Measurements from ENCODE around the gene C20orf204. TPM values are rescaled to one million over a fixed set of nuclear protein-coding genes. Genes with fewer than 3 reads are reported as not detected.
"Not testable (repeated sequence)": the region's sequence is repeated elsewhere in the genome, so short reads cannot be mapped to it uniquely, and the experiment has no call there.

C20orf204 gene
- total RNA-seq, 1 donor from 2014 or later: 0.52 TPM

- H3K9ac ChIP-seq (ENCODE audit: low read depth in 1 of 3, low read length in 3 of 3); H3K27ac ChIP-seq (ENCODE audit: low read depth, low read length); H3K9me3 ChIP-seq (ENCODE audit: control insufficient read depth in 3 of 3, low read length in 3 of 3); H3K27me3 ChIP-seq (ENCODE audit: control insufficient read depth in 3 of 3, insufficient read depth in 3 of 3, low read length in 3 of 3); H3K4me3 ChIP-seq (ENCODE audit: low read length in 3 of 3); H3K4me1 ChIP-seq (ENCODE audit: control insufficient read depth in 3 of 3, insufficient read depth in 3 of 3, low read length in 3 of 3): not testable (repeated sequence)
- peaks cover 38 to 52% (median 47%) of the 10 kb centered on the region in 3 donors for H3K36me3 ChIP-seq (ENCODE audit: control insufficient read depth in 3 of 3, insufficient read depth in 3 of 3, low read length in 3 of 3)
Measured at GRCh38 chr20:64012385-64013154, 23.4 kb upstream of the C20orf204 start.

GRCh38 chr20:64015635-64016034 is 20.3 kb upstream of the C20orf204 start:
- Histone ChIP-seq H3K27me3 (ENCODE audit: control insufficient read depth in 3 of 3, insufficient read depth in 3 of 3, low read length in 3 of 3) (no peaks in the 10 kb centered on the region), H3K4me3 (ENCODE audit: low read length in 3 of 3) (no peak overlapping the region), H3K9ac (ENCODE audit: low read depth in 1 of 3, low read length in 3 of 3) (no peak overlapping the region), H3K4me1 (ENCODE audit: control insufficient read depth in 3 of 3, insufficient read depth in 3 of 3, low read length in 3 of 3) (no peaks in the 10 kb centered on the region), H3K9me3 (ENCODE audit: control insufficient read depth in 3 of 3, low read length in 3 of 3) (no peaks in the 10 kb centered on the region), H3K36me3 (ENCODE audit: control insufficient read depth in 3 of 3, insufficient read depth in 3 of 3, low read length in 3 of 3) (peaks cover 49 to 62% (median 55%) of the 10 kb centered on the region in 3 donors), H3K27ac (ENCODE audit: low read depth, low read length) (no peak overlapping the region)

GRCh38 chr20:64021124-64021975 is 14.6 kb upstream of the C20orf204 start:
- H3K4me3 ChIP-seq (ENCODE audit: low read length in 3 of 3): no peak overlapping the region
- no peaks in the 10 kb centered on the region for H3K4me1 ChIP-seq (ENCODE audit: control insufficient read depth in 3 of 3, insufficient read depth in 3 of 3, low read length in 3 of 3)
- H3K9me3 ChIP-seq (ENCODE audit: control insufficient read depth in 3 of 3, low read length in 3 of 3): no peaks in the 10 kb centered on the region
- peaks cover 73 to 77% (median 75%) of the 10 kb centered on the region in 3 donors for H3K36me3 ChIP-seq (ENCODE audit: control insufficient read depth in 3 of 3, insufficient read depth in 3 of 3, low read length in 3 of 3)
- no peaks in the 10 kb centered on the region for H3K27me3 ChIP-seq (ENCODE audit: control insufficient read depth in 3 of 3, insufficient read depth in 3 of 3, low read length in 3 of 3)
- H3K27ac ChIP-seq (ENCODE audit: low read depth, low read length): no peak overlapping the region
- H3K9ac ChIP-seq (ENCODE audit: low read depth in 1 of 3, low read length in 3 of 3): no peak overlapping the region

DNA sequence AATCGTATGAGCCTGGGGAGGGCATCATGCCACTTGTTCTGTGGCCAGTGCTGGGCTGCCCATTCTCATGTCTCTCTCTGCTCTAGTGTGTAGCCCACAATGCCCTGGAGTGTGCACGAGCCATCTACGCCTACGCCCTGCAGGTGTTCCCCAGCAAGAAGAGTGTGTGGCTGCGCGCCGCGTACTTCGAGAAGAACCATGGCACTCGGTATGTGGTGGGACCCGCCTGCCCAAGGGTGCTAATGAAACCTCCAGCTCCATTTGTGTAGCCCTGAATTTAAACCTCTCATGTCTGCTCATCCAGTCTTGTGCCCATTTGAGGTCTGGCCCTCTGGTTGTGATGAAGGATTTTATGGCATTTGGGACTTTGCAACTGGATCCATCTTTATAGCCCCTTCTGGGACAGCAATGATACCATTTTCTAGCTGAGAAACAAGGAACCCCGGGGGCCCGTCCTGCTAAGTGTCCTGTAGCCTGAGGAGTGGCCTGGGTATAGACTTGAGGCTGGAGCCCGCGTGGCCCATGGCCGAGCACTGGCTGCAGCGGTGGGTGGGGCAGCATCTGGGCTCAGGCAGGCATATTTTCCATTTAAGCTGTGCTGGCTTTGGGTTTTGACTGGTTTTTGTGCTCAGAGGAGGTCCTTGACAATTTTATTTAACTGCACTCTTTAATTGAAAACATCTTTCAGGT is 13.2 kb upstream of the C20orf204 start:
- H3K36me3 ChIP-seq (ENCODE audit: control insufficient read depth in 3 of 3, insufficient read depth in 3 of 3, low read length in 3 of 3): peaks cover 79 to 84% (median 82%) of the 10 kb centered on the region in 3 donors
- H3K9ac ChIP-seq (ENCODE audit: low read depth in 1 of 3, low read length in 3 of 3): no peak overlapping the region
- H3K9me3 ChIP-seq (ENCODE audit: control insufficient read depth in 3 of 3, low read length in 3 of 3): no peaks in the 10 kb centered on the region
- H3K4me1 ChIP-seq (ENCODE audit: control insufficient read depth in 3 of 3, insufficient read depth in 3 of 3, low read length in 3 of 3): no peaks in the 10 kb centered on the region
- no peak overlapping the region for H3K4me3 ChIP-seq (ENCODE audit: low read length in 3 of 3)
- no peaks in the 10 kb centered on the region for H3K27me3 ChIP-seq (ENCODE audit: control insufficient read depth in 3 of 3, insufficient read depth in 3 of 3, low read length in 3 of 3)
- no peak overlapping the region for H3K27ac ChIP-seq (ENCODE audit: low read depth, low read length)

DNA sequence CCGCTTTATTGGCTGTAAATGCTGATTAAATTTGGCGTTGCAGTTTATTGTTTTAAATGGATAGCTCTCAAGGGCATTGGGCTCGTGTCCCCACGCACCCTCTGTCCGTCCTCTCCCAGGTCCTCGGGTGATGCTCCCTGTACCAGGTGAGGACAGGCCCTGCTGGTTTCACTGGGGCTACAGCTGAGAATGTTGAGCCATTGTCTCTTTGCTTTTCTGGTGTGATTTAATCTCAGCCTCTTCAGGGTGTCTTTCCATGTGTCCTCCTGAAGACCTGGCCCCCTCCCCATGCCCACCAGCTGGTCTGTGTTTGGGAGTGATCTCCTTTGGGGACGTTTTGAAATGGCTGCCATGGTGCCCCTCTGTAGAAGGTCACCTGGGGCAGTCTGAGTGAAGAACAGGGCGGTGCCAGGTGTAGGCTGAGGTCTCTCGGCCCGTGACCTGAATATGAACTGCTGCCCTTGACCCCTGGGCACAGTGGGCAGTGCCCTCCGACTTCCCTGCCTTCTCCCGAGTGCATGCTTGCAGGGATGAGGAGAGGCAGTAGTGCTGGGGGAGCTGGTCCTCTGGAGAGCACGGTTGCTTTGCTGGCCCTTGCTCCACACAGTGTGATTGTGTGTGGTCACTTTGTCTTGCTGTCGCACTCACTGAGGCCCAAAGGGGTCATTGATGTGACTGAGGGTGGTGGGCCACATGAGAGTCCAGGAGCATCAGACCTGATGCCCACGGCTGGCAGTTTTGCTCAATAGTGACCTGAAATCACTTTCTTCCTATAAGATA is 12.4 kb upstream of the C20orf204 start:
- Histone ChIP-seq H3K27ac (ENCODE audit: low read depth, low read length) (no peak overlapping the region), H3K9ac (ENCODE audit: low read depth in 1 of 3, low read length in 3 of 3) (no peak overlapping the region), H3K4me3 (ENCODE audit: low read length in 3 of 3) (no peak overlapping the region), H3K9me3 (ENCODE audit: control insufficient read depth in 3 of 3, low read length in 3 of 3) (no peaks in the 10 kb centered on the region), H3K4me1 (ENCODE audit: control insufficient read depth in 3 of 3, insufficient read depth in 3 of 3, low read length in 3 of 3) (no peaks in the 10 kb centered on the region), H3K27me3 (ENCODE audit: control insufficient read depth in 3 of 3, insufficient read depth in 3 of 3, low read length in 3 of 3) (no peaks in the 10 kb centered on the region), H3K36me3 (ENCODE audit: control insufficient read depth in 3 of 3, insufficient read depth in 3 of 3, low read length in 3 of 3) (peaks cover 79 to 85% (median 84%) of the 10 kb centered on the region in 3 donors)

GRCh38 chr20:64024141-64024990 is 11.6 kb upstream of the C20orf204 start:
- Histone ChIP-seq H3K9ac (ENCODE audit: low read depth in 1 of 3, low read length in 3 of 3) (no peak overlapping the region), H3K36me3 (ENCODE audit: control insufficient read depth in 3 of 3, insufficient read depth in 3 of 3, low read length in 3 of 3) (peaks cover 79 to 87% (median 84%) of the 10 kb centered on the region in 3 donors), H3K4me3 (ENCODE audit: low read length in 3 of 3) (no peak overlapping the region), H3K27me3 (ENCODE audit: control insufficient read depth in 3 of 3, insufficient read depth in 3 of 3, low read length in 3 of 3) (no peaks in the 10 kb centered on the region), H3K9me3 (ENCODE audit: control insufficient read depth in 3 of 3, low read length in 3 of 3) (no peaks in the 10 kb centered on the region), H3K4me1 (ENCODE audit: control insufficient read depth in 3 of 3, insufficient read depth in 3 of 3, low read length in 3 of 3) (no peaks in the 10 kb centered on the region), H3K27ac (ENCODE audit: low read depth, low read length) (no peak overlapping the region)

DNA sequence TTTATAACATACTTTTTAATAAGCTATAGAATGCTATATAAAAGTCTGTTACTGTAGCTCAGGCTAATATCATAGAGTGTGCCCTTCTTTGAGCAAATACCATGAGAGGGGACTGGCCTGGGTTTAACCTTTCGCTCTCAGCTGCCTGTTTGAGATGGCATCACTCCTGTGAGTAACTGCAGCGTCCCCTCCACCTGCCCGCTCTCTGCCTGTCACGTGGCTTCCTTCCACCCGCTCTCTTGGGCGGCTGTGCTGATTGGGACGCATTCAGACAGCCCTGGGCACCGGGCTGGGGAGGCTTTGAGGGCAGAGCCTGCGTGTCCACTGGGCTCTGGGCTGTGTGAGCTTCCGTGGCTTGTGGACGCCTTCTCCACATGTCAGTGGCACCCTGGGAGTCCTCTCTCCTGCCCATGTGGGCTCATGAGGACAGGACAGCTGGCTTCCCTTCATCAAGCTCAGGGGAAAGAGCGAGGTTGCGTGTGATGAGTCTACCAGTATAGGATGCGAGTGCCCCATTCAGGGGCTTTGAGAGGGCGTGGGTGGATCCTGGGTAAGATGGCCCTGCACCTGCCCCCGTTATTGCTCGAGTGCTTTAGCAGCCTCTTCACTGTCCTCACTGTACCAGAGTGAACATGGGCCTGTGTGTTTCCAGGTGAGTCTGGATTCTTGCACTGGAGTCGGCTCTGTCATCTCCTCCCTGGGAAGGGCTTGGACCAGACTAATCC is 10.7 kb upstream of the C20orf204 start:
- Histone ChIP-seq H3K27ac (ENCODE audit: low read depth, low read length) (no peak overlapping the region), H3K4me1 (ENCODE audit: control insufficient read depth in 3 of 3, insufficient read depth in 3 of 3, low read length in 3 of 3) (no peaks in the 10 kb centered on the region), H3K9ac (ENCODE audit: low read depth in 1 of 3, low read length in 3 of 3) (no peak overlapping the region), H3K9me3 (ENCODE audit: control insufficient read depth in 3 of 3, low read length in 3 of 3) (no peaks in the 10 kb centered on the region), H3K4me3 (ENCODE audit: low read length in 3 of 3) (no peak overlapping the region), H3K27me3 (ENCODE audit: control insufficient read depth in 3 of 3, insufficient read depth in 3 of 3, low read length in 3 of 3) (no peaks in the 10 kb centered on the region), H3K36me3 (ENCODE audit: control insufficient read depth in 3 of 3, insufficient read depth in 3 of 3, low read length in 3 of 3) (peaks cover 82 to 91% (median 87%) of the 10 kb centered on the region in 3 donors)

DNA sequence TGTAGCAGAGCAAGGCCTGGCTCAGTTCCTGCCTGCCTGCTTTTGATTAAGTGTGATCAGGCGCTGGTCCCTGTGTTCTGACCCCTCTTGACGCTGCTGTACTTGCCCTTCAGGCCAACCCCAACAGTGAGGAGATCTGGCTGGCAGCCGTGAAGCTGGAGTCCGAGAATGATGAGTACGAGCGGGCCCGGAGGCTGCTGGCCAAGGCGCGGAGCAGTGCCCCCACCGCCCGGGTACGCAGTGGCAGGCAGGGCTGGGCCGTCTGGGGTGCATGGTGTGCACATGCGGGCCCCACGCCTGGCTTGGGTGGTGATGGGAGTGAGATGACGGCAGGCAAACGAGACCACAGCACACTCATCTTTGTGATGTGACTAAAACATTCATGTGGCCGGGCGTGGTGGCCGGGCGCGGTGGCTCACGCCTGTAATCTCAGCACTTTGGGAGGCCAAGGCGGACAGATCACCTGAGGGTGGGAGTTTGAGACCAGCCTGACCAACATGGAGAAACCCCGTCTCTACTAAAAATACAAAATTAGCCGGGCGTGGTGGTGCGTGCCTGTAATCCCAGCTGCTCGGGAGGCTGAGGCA is 10.1 kb upstream of the C20orf204 start:
- Histone ChIP-seq H3K4me1 (ENCODE audit: control insufficient read depth in 3 of 3, insufficient read depth in 3 of 3, low read length in 3 of 3) (no peaks in the 10 kb centered on the region), H3K36me3 (ENCODE audit: control insufficient read depth in 3 of 3, insufficient read depth in 3 of 3, low read length in 3 of 3) (peaks cover 86 to 95% (median 93%) of the 10 kb centered on the region in 3 donors), H3K27ac (ENCODE audit: low read depth, low read length) (no peak overlapping the region), H3K27me3 (ENCODE audit: control insufficient read depth in 3 of 3, insufficient read depth in 3 of 3, low read length in 3 of 3) (no peaks in the 10 kb centered on the region), H3K9ac (ENCODE audit: low read depth in 1 of 3, low read length in 3 of 3) (no peak overlapping the region), H3K4me3 (ENCODE audit: low read length in 3 of 3) (no peak overlapping the region), H3K9me3 (ENCODE audit: control insufficient read depth in 3 of 3, low read length in 3 of 3) (no peaks in the 10 kb centered on the region)
